B cell (primary cell): ENCODE results near the gene NIT2. TPM values are rescaled to one million over a fixed set of nuclear protein-coding genes. Genes with fewer than 3 reads are reported as not detected.

ENCODE experiments used
- ATAC-seq: fragments of 200-7000 bp; cut with Tn5 transposase; one replicate; pipeline ENCODE4 v1.10.0; 2021; ENCODE audit warnings: low read depth, mild to moderate bottlenecking, moderate number of reproducible peaks, moderate library complexity
- CTCF ChIA-PET: fragments of 350-600 bp; sonication (Branson Sonifier 250); formaldehyde crosslinking; loops from one replicate; lab custom pipeline; 2021; ENCODE audit warnings: antibody characterized with exemption, inconsistent platforms; lab: Charles Lee
- POLR2A ChIA-PET: fragments of 350-600 bp; sonication (Branson Sonifier 250); formaldehyde crosslinking; loops from one replicate; lab custom pipeline; 2021; ENCODE audit warnings: antibody characterized with exemption; lab: Charles Lee
- DNase-seq: peaks from one replicate; pipeline ENCODE4 v3.0.0; 2013
- H2AFZ ChIP-seq: 2 replicates; pipeline ENCODE4 v1.6.1; 2012; ENCODE audit warnings: mild to moderate bottlenecking, low read depth, low read length; ENCODE audit not compliant: insufficient read depth, poor library complexity, severe bottlenecking
- H3K27ac ChIP-seq, 2 donors: 1 replicate in 1 of 2; 2 replicates in 1 of 2; pipeline ENCODE4 v1.5.1; 2012 to 2013; ENCODE audit warnings: low read length in 2 of 2, mild to moderate bottlenecking in 2 of 2, moderate library complexity in 1 of 2
- H3K27me3 ChIP-seq, 4 experiments: fragments of 200-600 bp in 1 of 4; sonication (generic) in 1 of 4; replicated peaks in 1 of 4; 1 replicate in 2 of 4; 2 replicates in 2 of 4; pipeline versions ENCODE4 v1.6.1 to v1.7.0; 2013 to 2016; ENCODE audit warnings: low read length in 3 of 4, mild to moderate bottlenecking in 2 of 4, mixed read lengths in 1 of 4, moderate library complexity in 1 of 4; ENCODE audit not compliant: insufficient read depth in 4 of 4, control insufficient read depth in 3 of 4; ENCODE audit errors: control extremely low read depth in 1 of 4
- H3K36me3 ChIP-seq, 2 experiments: replicated peaks in 1 of 2; 1 replicate in 1 of 2; 2 replicates in 1 of 2; pipeline versions ENCODE4 v1.6.1 to v1.7.1; 2013; ENCODE audit warnings: low read length in 1 of 2; ENCODE audit not compliant: insufficient read depth in 2 of 2, control insufficient read depth in 1 of 2; ENCODE audit errors: control extremely low read depth in 1 of 2, extremely low read depth in 1 of 2
- H3K4me1 ChIP-seq, 2 donors: fragments of 200-600 bp in 1 of 2; sonication (generic) in 1 of 2; 1 replicate in 1 of 2; 2 replicates in 1 of 2; pipeline versions ENCODE4 v1.5.1 to v1.6.1; 2013 to 2017; ENCODE audit warnings: low read length in 2 of 2; ENCODE audit not compliant: control insufficient read depth in 2 of 2, insufficient read depth in 2 of 2
- H3K4me2 ChIP-seq: replicated peaks from 2 replicates; pipeline ENCODE3; 2012; ENCODE audit warnings: mild to moderate bottlenecking, low read depth, low read length; ENCODE audit not compliant: poor library complexity, severe bottlenecking
- H3K4me3 ChIP-seq, 5 experiments: fragments of 200-600 bp in 1 of 5; sonication (generic) in 1 of 5; 1 replicate in 3 of 5; 2 replicates in 2 of 5; pipeline versions ENCODE4 v1.5.1 to v1.7.0; 2011 to 2016; ENCODE audit warnings: low read length in 4 of 5, mild to moderate bottlenecking in 4 of 5, low read depth in 2 of 5, control low read depth in 1 of 5, moderate library complexity in 1 of 5; ENCODE audit not compliant: insufficient read depth in 1 of 5; ENCODE audit errors: control extremely low read depth in 1 of 5, extremely low read depth in 1 of 5
- H3K79me2 ChIP-seq: fragments of 200-600 bp; sonication (generic); one replicate; pipeline ENCODE4 v1.6.0; 2016; ENCODE audit warnings: low read length; ENCODE audit not compliant: control insufficient read depth, insufficient read depth
- H3K9ac ChIP-seq: fragments of 200-600 bp; sonication (generic); 2 replicates; pipeline ENCODE4 v1.6.1; 2017; ENCODE audit warnings: mild to moderate bottlenecking, low read length, moderate library complexity
- H3K9me3 ChIP-seq, 3 donors: one replicate each; pipeline versions ENCODE4 v1.6.1 to v1.7.1; 2013; ENCODE audit warnings: low read length in 2 of 3; ENCODE audit not compliant: control insufficient read depth in 2 of 3, insufficient read depth in 1 of 3; ENCODE audit errors: control extremely low read depth in 1 of 3
- H4K20me1 ChIP-seq: 2 replicates; pipeline ENCODE4 v1.6.0; 2012; ENCODE audit warnings: mild to moderate bottlenecking, low read length; ENCODE audit not compliant: insufficient read depth, control insufficient read depth, poor library complexity, severe bottlenecking
- H3K27ac Mint-ChIP-seq: one replicate; pipeline ENCODE4 v1.8.0; 2021; ENCODE audit warnings: mixed read lengths
- H3K27me3 Mint-ChIP-seq: one replicate; pipeline ENCODE4 v1.8.0; 2021; ENCODE audit warnings: mixed read lengths
- H3K4me1 Mint-ChIP-seq: one replicate; pipeline ENCODE4 v1.8.0; 2021; ENCODE audit warnings: mixed read lengths
- H3K4me3 Mint-ChIP-seq: one replicate; pipeline ENCODE4 v1.8.0; 2021; ENCODE audit warnings: mixed read lengths
- H3K9me3 Mint-ChIP-seq: one replicate; pipeline ENCODE4 v1.8.0; 2022; ENCODE audit warnings: mixed read lengths; ENCODE audit not compliant: insufficient read depth
- EZH2 ChIP-seq: IDR thresholded peaks from 2 replicates; pipeline ENCODE4 v1.6.1; 2012; ENCODE audit warnings: borderline replicate concordance, low read depth, mild to moderate bottlenecking, moderate library complexity, low read length; ENCODE audit not compliant: insufficient read depth, poor library complexity, severe bottlenecking
- WGBS: methylation state at CpG from one replicate; pipeline ENCODE4 v1.1.5; 2013; ENCODE audit warnings: missing lambda C conversion rate; ENCODE audit not compliant: insufficient coverage; 5-methylcytosine and 5-hydroxymethylcytosine counted together
- intact Hi-C: fragments of 100-400 bp; cut with micrococcal nuclease; formaldehyde crosslinking; loops from one replicate; pipeline ENCODE4 v1.10.0; 2022
- polyA plus RNA-seq: library from polyadenylated mRNA; depleted of rRNA; stranded (reverse); fragments of >200 nt; gene quantifications from 2 replicates; pipeline ENCODE4 v1.2.3, GENCODE V29; 2012
- total RNA-seq, 2 donors: library from RNA; stranded (reverse); fragments of 120-200 nt in 1 of 2; gene quantifications; 1 replicate in 1 of 2; 2 replicates in 1 of 2; pipeline versions ENCODE4 v1.2.3 to v1.2.4, GENCODE V29; 2013 to 2022
- TF ChIP-seq, protein P1 (sequence below): fragments of 200-600 bp; IDR thresholded peaks from one replicate; pipeline ENCODE4 v1.8.0; 2022; ENCODE audit warnings: antibody characterized with exemption, mild to moderate bottlenecking

The NIT2 gene
- total and polyA plus RNA-seq, 2 donors (not counting 1 experiment from before 2014, with no cell fraction given) = 32.4 to 36.5 TPM

DNA sequence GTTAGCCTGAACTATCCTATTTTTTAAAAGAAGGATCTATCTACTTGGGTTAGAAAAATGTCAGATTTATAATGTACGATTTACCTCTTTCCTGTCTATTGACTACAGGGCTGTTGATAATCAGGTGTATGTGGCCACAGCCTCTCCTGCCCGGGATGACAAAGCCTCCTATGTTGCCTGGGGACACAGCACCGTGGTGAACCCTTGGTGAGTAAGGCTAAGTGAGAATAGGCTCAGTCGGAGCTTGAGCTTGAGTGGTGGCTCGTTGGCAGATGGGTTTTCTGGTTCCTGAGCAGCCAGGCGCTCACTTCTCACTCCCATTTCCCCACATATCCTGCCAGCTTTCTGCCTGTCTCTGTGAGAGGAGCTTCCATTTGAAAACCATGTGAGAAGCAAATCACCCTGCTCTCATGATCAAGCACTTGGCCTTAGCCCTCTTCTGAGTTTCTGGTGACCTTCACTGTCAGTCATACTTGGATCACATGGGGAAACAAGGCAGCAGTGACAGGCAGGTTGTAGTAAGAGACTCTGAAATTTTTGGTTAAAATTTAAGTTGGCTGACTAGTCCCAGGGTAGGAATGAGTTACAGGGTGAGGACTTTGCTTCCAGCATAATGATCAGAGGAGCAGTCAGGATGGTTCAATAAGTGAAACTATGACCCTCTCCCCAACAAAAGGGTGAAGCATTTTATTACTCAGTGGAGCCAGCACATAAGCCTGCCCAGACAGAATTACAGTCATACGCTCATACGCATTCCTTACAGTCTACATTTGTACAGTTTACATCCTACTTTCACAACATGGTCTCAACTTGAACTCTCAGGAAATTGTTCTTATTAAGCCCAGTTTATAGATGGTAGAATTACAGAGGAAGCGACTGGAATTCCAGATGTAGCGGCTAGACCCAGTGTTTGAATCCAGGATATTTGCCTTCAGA, 18.0 kb downstream of the NIT2 start:
- Histone ChIP-seq H3K27me3 (no peaks in the 10 kb centered on the region), H3K9ac (no peak overlapping the region), H3K79me2 (no peaks in the 10 kb centered on the region), H4K20me1 (no peaks in the 10 kb centered on the region), H3K4me1 (no peaks in the 10 kb centered on the region), H3K4me2 (no peak overlapping the region), H2AFZ (no peak overlapping the region), H3K36me3 (peaks cover 20 to 60% of the 10 kb centered on the region in 2 experiments), H3K27ac (no peak overlapping the region), H3K4me3 (no peak overlapping the region), H3K9me3 (no peaks in the 10 kb centered on the region)
- Mint-ChIP-seq H3K4me3 (no peak overlapping the region), H3K4me1 (no peaks in the 10 kb centered on the region), H3K27me3 (no peaks in the 10 kb centered on the region), H3K9me3 (no peaks in the 10 kb centered on the region), H3K27ac (no peak overlapping the region)
- intact Hi-C loops = no loop called here
- ATAC-seq (no peak), DNase-seq (no peak)
- POLR2A ChIA-PET = no interaction called here
- CTCF ChIA-PET = no interaction called here
- TF ChIP-seq, protein P1, sequence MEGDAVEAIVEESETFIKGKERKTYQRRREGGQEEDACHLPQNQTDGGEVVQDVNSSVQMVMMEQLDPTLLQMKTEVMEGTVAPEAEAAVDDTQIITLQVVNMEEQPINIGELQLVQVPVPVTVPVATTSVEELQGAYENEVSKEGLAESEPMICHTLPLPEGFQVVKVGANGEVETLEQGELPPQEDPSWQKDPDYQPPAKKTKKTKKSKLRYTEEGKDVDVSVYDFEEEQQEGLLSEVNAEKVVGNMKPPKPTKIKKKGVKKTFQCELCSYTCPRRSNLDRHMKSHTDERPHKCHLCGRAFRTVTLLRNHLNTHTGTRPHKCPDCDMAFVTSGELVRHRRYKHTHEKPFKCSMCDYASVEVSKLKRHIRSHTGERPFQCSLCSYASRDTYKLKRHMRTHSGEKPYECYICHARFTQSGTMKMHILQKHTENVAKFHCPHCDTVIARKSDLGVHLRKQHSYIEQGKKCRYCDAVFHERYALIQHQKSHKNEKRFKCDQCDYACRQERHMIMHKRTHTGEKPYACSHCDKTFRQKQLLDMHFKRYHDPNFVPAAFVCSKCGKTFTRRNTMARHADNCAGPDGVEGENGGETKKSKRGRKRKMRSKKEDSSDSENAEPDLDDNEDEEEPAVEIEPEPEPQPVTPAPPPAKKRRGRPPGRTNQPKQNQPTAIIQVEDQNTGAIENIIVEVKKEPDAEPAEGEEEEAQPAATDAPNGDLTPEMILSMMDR = no peak
- no peak for TF ChIP-seq EZH2
- WGBS = 98% methylated on average over 7 of the region's 10 CpGs

DNA sequence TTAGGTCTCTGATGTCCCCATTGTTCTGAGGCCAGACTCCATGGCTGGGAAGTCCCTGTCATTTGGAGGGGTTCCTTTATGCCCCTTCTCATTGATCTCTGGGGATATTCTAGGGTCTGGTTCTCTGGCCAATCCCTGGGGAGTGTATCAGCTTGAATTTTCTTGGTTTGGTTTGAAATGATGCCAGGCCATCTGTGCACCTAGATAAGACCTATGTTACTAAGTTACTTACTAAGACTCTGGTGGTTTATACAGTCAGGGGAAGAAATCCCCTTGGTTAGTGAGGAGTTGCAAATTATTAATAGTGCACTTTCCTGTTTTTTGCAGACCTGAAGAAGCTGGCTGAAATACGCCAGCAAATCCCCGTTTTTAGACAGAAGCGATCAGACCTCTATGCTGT, 20.3 kb downstream of the NIT2 start:
- H3K4me1 Mint-ChIP-seq = no peaks in the 10 kb centered on the region
- WGBS = no CpG with 5 or more reads among the region's 3 CpGs
- intact Hi-C loops = no loop called here
- no peak for ATAC-seq
- H3K27me3 Mint-ChIP-seq = no peaks in the 10 kb centered on the region
- Histone ChIP-seq H3K27me3 (no peaks in the 10 kb centered on the region), H4K20me1 (no peaks in the 10 kb centered on the region), H2AFZ (no peak overlapping the region), H3K4me3 (no peak overlapping the region), H3K9ac (no peak overlapping the region), H3K36me3 (peaks cover 11 to 41% of the 10 kb centered on the region in 2 experiments), H3K9me3 (no peaks in the 10 kb centered on the region), H3K27ac (no peak overlapping the region), H3K4me1 (no peaks in the 10 kb centered on the region), H3K79me2 (no peaks in the 10 kb centered on the region), H3K4me2 (no peak overlapping the region)
- no peak for TF ChIP-seq EZH2
- TF ChIP-seq, protein P1 = no peak
- CTCF ChIA-PET = interaction anchor here (0.5 to 1.3 kb wide), 3 partner anchors 38 to 1156 kb away, joined by 3 to 4 read pairs (median 4); no protein-coding TSS in a partner anchor
- no peak overlapping the region for H3K4me3 Mint-ChIP-seq
- POLR2A ChIA-PET = no interaction called here
- H3K9me3 Mint-ChIP-seq = no peaks in the 10 kb centered on the region
- no peak overlapping the region for H3K27ac Mint-ChIP-seq
- no peak for DNase-seq
